ENCODE results near the gene USP22.
"Not testable (repeated sequence)": the region's sequence is repeated elsewhere in the genome, so short reads cannot be mapped to it uniquely, and the experiment has no call there.

Gene USP22

GRCh38 chr17:21042458-21043295 is at the start of gene USP22:
USP22 (minus strand) TSS chr17:21043011; CDS start chr17:21042835, 176 bp downstream.
- DNase-seq (ENCODE audit: low read depth), result no peak

GRCh38 chr17:21090902-21091618 is 48.2 kb upstream of the USP22 start:
- no peak for DNase-seq (ENCODE audit: low read depth)

GRCh38 chr17:21089933-21090901 is 47.4 kb upstream of the USP22 start:
- no peak for DNase-seq (ENCODE audit: low read depth)

GRCh38 chr17:21089145-21089544 is 46.3 kb upstream of the USP22 start:
- DNase-seq (ENCODE audit: low read depth), result peak; percentile 45

- no peak for DNase-seq (ENCODE audit: low read depth)
Measured at GRCh38 chr17:21085707-21086106, 42.9 kb upstream of the USP22 start.

GRCh38 chr17:21085280-21085679 is 42.5 kb upstream of the USP22 start:
- DNase-seq (ENCODE audit: low read depth), result not testable (repeated sequence)

- DNase-seq (ENCODE audit: low read depth), result no peak
Measured at GRCh38 chr17:21082001-21082436, 39.2 kb upstream of the USP22 start.

- DNase-seq (ENCODE audit: low read depth), result no peak
Measured at GRCh38 chr17:21079196-21079595, 36.4 kb upstream of the USP22 start.

GRCh38 chr17:21078016-21078780 is 35.4 kb upstream of the USP22 start:
- no peak for DNase-seq (ENCODE audit: low read depth)

GRCh38 chr17:21077281-21077680 is 34.5 kb upstream of the USP22 start:
- DNase-seq (ENCODE audit: low read depth), result no peak

- DNase-seq (ENCODE audit: low read depth), result no peak
Measured at GRCh38 chr17:21076242-21076641, 33.4 kb upstream of the USP22 start.

- DNase-seq (ENCODE audit: low read depth), result no peak
Measured at GRCh38 chr17:21075739-21076085, 32.9 kb upstream of the USP22 start.

- DNase-seq (ENCODE audit: low read depth), result no peak
Measured at GRCh38 chr17:21072745-21073197, 30.0 kb upstream of the USP22 start.

- no peak for DNase-seq (ENCODE audit: low read depth)
Measured at GRCh38 chr17:21066394-21066793, 23.6 kb upstream of the USP22 start.

- DNase-seq (ENCODE audit: low read depth), result no peak
Measured at GRCh38 chr17:21061971-21062526, 19.2 kb upstream of the USP22 start.

GRCh38 chr17:21061158-21061835 is 18.5 kb upstream of the USP22 start:
- DNase-seq (ENCODE audit: low read depth), result no peak

GRCh38 chr17:21059761-21060160 is 16.9 kb upstream of the USP22 start:
- DNase-seq (ENCODE audit: low read depth), result no peak

- no peak for DNase-seq (ENCODE audit: low read depth)
Measured at GRCh38 chr17:21058098-21058893, 15.5 kb upstream of the USP22 start.

GRCh38 chr17:21053056-21053455 is 10.2 kb upstream of the USP22 start:
- not testable (repeated sequence) for DNase-seq (ENCODE audit: low read depth)

- DNase-seq (ENCODE audit: low read depth), result no peak
Measured at GRCh38 chr17:21049457-21049856, 6.6 kb upstream of the USP22 start.

All from HS-5 (cell line).